ENCODE data around the gene TCOF1.

The TCOF1 gene

GRCh38 chr5:150394912-150395687 lies 37.6 kb downstream of the TCOF1 start:
- no peak overlapping the region for H3K23ac ChIP-seq (ENCODE audit: low read depth, low read length, poor library complexity)
- no peak overlapping the region for H2AFZ ChIP-seq (ENCODE audit: low read length)
- H3K9me3 ChIP-seq (replicated peaks in 1 of 2; ENCODE audit: control insufficient read depth in 2 of 2, insufficient read depth in 1 of 2, low read depth in 1 of 2, low read length in 2 of 2): no peaks in the 10 kb centered on the region
- H4K91ac ChIP-seq (ENCODE audit: low read depth, low read length, poor library complexity): no peak overlapping the region
- no peak overlapping the region for H3K9ac ChIP-seq (ENCODE audit: low read depth, low read length, poor library complexity)
- no peak overlapping the region for H2BK5ac ChIP-seq (ENCODE audit: low read length)
- WGBS, 2 donors (ENCODE audit: extremely low coverage in 2 of 2, insufficient read length in 2 of 2, insufficient replicate concordance in 1 of 2): no CpG with 5 or more reads among the region's 13 CpGs
- no peak overlapping the region for H3K4ac ChIP-seq (ENCODE audit: low read length)
- no peak overlapping the region for H2AK5ac ChIP-seq (ENCODE audit: low read depth, low read length)
- no peak overlapping the region for H3K18ac ChIP-seq (ENCODE audit: low read length)
- H2BK15ac ChIP-seq (ENCODE audit: low read length): no peak overlapping the region
- peaks cover 78 to 97% of the 10 kb centered on the region in 2 donors for H3K36me3 ChIP-seq (replicated peaks in 1 of 2; ENCODE audit: control insufficient read depth in 2 of 2, insufficient read depth in 2 of 2, low read length in 2 of 2)
- DNase-seq (ENCODE audit: low spot score): no peak
- H3K4me3 ChIP-seq (ENCODE audit: low read length in 2 of 2): no peak overlapping the region
- no peak overlapping the region for H3K27ac ChIP-seq (replicated peaks; ENCODE audit: low read length)
- H3K27me3 ChIP-seq (ENCODE audit: control insufficient read depth in 3 of 3, insufficient read depth in 3 of 3, low read depth in 1 of 3, low read length in 3 of 3): no peaks in the 10 kb centered on the region
- no peak overlapping the region for H2BK120ac ChIP-seq (ENCODE audit: low read depth, low read length)
- no peak overlapping the region for H3K14ac ChIP-seq (ENCODE audit: low read length)
- H3K79me1 ChIP-seq (ENCODE audit: low read depth, low read length): peaks cover 1% of the 10 kb centered on the region
- H3K4me1 ChIP-seq (ENCODE audit: control insufficient read depth in 2 of 2, insufficient read depth in 1 of 2, low read depth in 1 of 2, low read length in 2 of 2): no peaks in the 10 kb centered on the region
- H4K8ac ChIP-seq (ENCODE audit: low read depth, low read length): no peak overlapping the region
- H3K4me2 ChIP-seq (ENCODE audit: insufficient read depth, low read length, poor library complexity, severe bottlenecking): no peak overlapping the region
- no peak overlapping the region for H2BK12ac ChIP-seq (ENCODE audit: low read length)

- Histone ChIP-seq H3K4me1 (ENCODE audit: control insufficient read depth in 2 of 2, insufficient read depth in 1 of 2, low read depth in 1 of 2, low read length in 2 of 2) (no peaks in the 10 kb centered on the region), H3K18ac (ENCODE audit: low read length) (no peak overlapping the region), H4K8ac (ENCODE audit: low read depth, low read length) (no peak overlapping the region), H2AK5ac (ENCODE audit: low read depth, low read length) (no peak overlapping the region), H3K23ac (ENCODE audit: low read depth, low read length, poor library complexity) (no peak overlapping the region), H3K9me3 (replicated peaks in 1 of 2; ENCODE audit: control insufficient read depth in 2 of 2, insufficient read depth in 1 of 2, low read depth in 1 of 2, low read length in 2 of 2) (no peaks in the 10 kb centered on the region), H3K79me1 (ENCODE audit: low read depth, low read length) (peaks cover 1% of the 10 kb centered on the region), H2BK5ac (ENCODE audit: low read length) (no peak overlapping the region), H3K36me3 (replicated peaks in 1 of 2; ENCODE audit: control insufficient read depth in 2 of 2, insufficient read depth in 2 of 2, low read length in 2 of 2) (peaks cover 80 to 97% of the 10 kb centered on the region in 2 donors), H3K9ac (ENCODE audit: low read depth, low read length, poor library complexity) (no peak overlapping the region), H3K27me3 (ENCODE audit: control insufficient read depth in 3 of 3, insufficient read depth in 3 of 3, low read depth in 1 of 3, low read length in 3 of 3) (no peaks in the 10 kb centered on the region), H2BK120ac (ENCODE audit: low read depth, low read length) (no peak overlapping the region), H3K27ac (replicated peaks; ENCODE audit: low read length) (no peak overlapping the region), H3K4me2 (ENCODE audit: insufficient read depth, low read length, poor library complexity, severe bottlenecking) (no peak overlapping the region), H3K14ac (ENCODE audit: low read length) (no peak overlapping the region), H2AFZ (ENCODE audit: low read length) (no peak overlapping the region), H2BK12ac (ENCODE audit: low read length) (no peak overlapping the region), H3K4ac (ENCODE audit: low read length) (no peak overlapping the region), H3K4me3 (ENCODE audit: low read length in 2 of 2) (no peak overlapping the region), H4K91ac (ENCODE audit: low read depth, low read length, poor library complexity) (no peak overlapping the region), H2BK15ac (ENCODE audit: low read length) (no peak overlapping the region)
- WGBS, 2 donors (ENCODE audit: extremely low coverage in 2 of 2, insufficient read length in 2 of 2, insufficient replicate concordance in 1 of 2): no CpG with 5 or more reads among the region's 2 CpGs
- no peak for DNase-seq (ENCODE audit: low spot score)
These were observed 38.1 kb downstream of the TCOF1 start for GRCh38 chr5:150395688-150395975.

- Histone ChIP-seq H3K9me3 (replicated peaks in 1 of 2; ENCODE audit: control insufficient read depth in 2 of 2, insufficient read depth in 1 of 2, low read depth in 1 of 2, low read length in 2 of 2) (no peaks in the 10 kb centered on the region), H4K8ac (ENCODE audit: low read depth, low read length) (no peak overlapping the region), H2AK5ac (ENCODE audit: low read depth, low read length) (no peak overlapping the region), H3K9ac (ENCODE audit: low read depth, low read length, poor library complexity) (no peak overlapping the region), H2BK120ac (ENCODE audit: low read depth, low read length) (no peak overlapping the region), H3K4me3 (ENCODE audit: low read length in 2 of 2) (no peak overlapping the region), H2BK12ac (ENCODE audit: low read length) (no peak overlapping the region), H3K27ac (replicated peaks; ENCODE audit: low read length) (no peak overlapping the region), H2BK15ac (ENCODE audit: low read length) (no peak overlapping the region), H3K14ac (ENCODE audit: low read length) (no peak overlapping the region), H3K79me1 (ENCODE audit: low read depth, low read length) (peaks cover 1% of the 10 kb centered on the region), H3K23ac (ENCODE audit: low read depth, low read length, poor library complexity) (no peak overlapping the region), H4K91ac (ENCODE audit: low read depth, low read length, poor library complexity) (no peak overlapping the region), H3K4me2 (ENCODE audit: insufficient read depth, low read length, poor library complexity, severe bottlenecking) (no peak overlapping the region), H3K27me3 (ENCODE audit: control insufficient read depth in 3 of 3, insufficient read depth in 3 of 3, low read depth in 1 of 3, low read length in 3 of 3) (no peaks in the 10 kb centered on the region), H3K4me1 (ENCODE audit: control insufficient read depth in 2 of 2, insufficient read depth in 1 of 2, low read depth in 1 of 2, low read length in 2 of 2) (no peaks in the 10 kb centered on the region), H2AFZ (ENCODE audit: low read length) (no peak overlapping the region), H2BK5ac (ENCODE audit: low read length) (no peak overlapping the region), H3K36me3 (replicated peaks in 1 of 2; ENCODE audit: control insufficient read depth in 2 of 2, insufficient read depth in 2 of 2, low read length in 2 of 2) (peaks cover 78 to 97% of the 10 kb centered on the region in 2 donors), H3K18ac (ENCODE audit: low read length) (no peak overlapping the region), H3K4ac (ENCODE audit: low read length) (no peak overlapping the region)
- no CpG with 5 or more reads among the region's 7 CpGs for WGBS, 2 donors (ENCODE audit: extremely low coverage in 2 of 2, insufficient read length in 2 of 2, insufficient replicate concordance in 1 of 2)
- no peak for DNase-seq (ENCODE audit: low spot score)
These were observed 38.8 kb downstream of the TCOF1 start for GRCh38 chr5:150396267-150396666.

- no peaks in the 10 kb centered on the region for H3K4me1 ChIP-seq (ENCODE audit: control insufficient read depth in 2 of 2, insufficient read depth in 1 of 2, low read depth in 1 of 2, low read length in 2 of 2)
- H3K79me1 ChIP-seq (ENCODE audit: low read depth, low read length): peaks cover 1% of the 10 kb centered on the region
- no peak overlapping the region for H3K23ac ChIP-seq (ENCODE audit: low read depth, low read length, poor library complexity)
- H2BK12ac ChIP-seq (ENCODE audit: low read length): no peak overlapping the region
- H2BK120ac ChIP-seq (ENCODE audit: low read depth, low read length): no peak overlapping the region
- no peak overlapping the region for H3K4me2 ChIP-seq (ENCODE audit: insufficient read depth, low read length, poor library complexity, severe bottlenecking)
- no peak overlapping the region for H3K4ac ChIP-seq (ENCODE audit: low read length)
- H4K91ac ChIP-seq (ENCODE audit: low read depth, low read length, poor library complexity): no peak overlapping the region
- no peak overlapping the region for H3K18ac ChIP-seq (ENCODE audit: low read length)
- WGBS, 2 donors (ENCODE audit: extremely low coverage in 2 of 2, insufficient read length in 2 of 2, insufficient replicate concordance in 1 of 2): no CpG with 5 or more reads among the region's 14 CpGs
- no peaks in the 10 kb centered on the region for H3K9me3 ChIP-seq (replicated peaks in 1 of 2; ENCODE audit: control insufficient read depth in 2 of 2, insufficient read depth in 1 of 2, low read depth in 1 of 2, low read length in 2 of 2)
- no peak overlapping the region for H2AK5ac ChIP-seq (ENCODE audit: low read depth, low read length)
- H3K4me3 ChIP-seq (ENCODE audit: low read length in 2 of 2): no peak overlapping the region
- H3K9ac ChIP-seq (ENCODE audit: low read depth, low read length, poor library complexity): no peak overlapping the region
- H3K27ac ChIP-seq (replicated peaks; ENCODE audit: low read length): no peak overlapping the region
- H2AFZ ChIP-seq (ENCODE audit: low read length): no peak overlapping the region
- H2BK5ac ChIP-seq (ENCODE audit: low read length): no peak overlapping the region
- no peak overlapping the region for H4K8ac ChIP-seq (ENCODE audit: low read depth, low read length)
- no peak overlapping the region for H3K14ac ChIP-seq (ENCODE audit: low read length)
- H3K36me3 ChIP-seq (replicated peaks in 1 of 2; ENCODE audit: control insufficient read depth in 2 of 2, insufficient read depth in 2 of 2, low read length in 2 of 2): peaks cover 73 to 95% of the 10 kb centered on the region in 2 donors
- H3K27me3 ChIP-seq (ENCODE audit: control insufficient read depth in 3 of 3, insufficient read depth in 3 of 3, low read depth in 1 of 3, low read length in 3 of 3): no peaks in the 10 kb centered on the region
- no peak overlapping the region for H2BK15ac ChIP-seq (ENCODE audit: low read length)
- DNase-seq (ENCODE audit: low spot score): no peak
These were observed 39.8 kb downstream of the TCOF1 start for GRCh38 chr5:150397146-150397781.
